OCI-LY7 (cell line): ENCODE measurements around the gene GPNMB. TPM values are rescaled to one million over a fixed set of nuclear protein-coding genes. Genes with fewer than 3 reads are reported as not detected.

Source experiments
- BruUV-seq: library from RNA; stranded (reverse); fragments of 400-500 nt; replicated peaks from 2 replicates; lab custom pipeline; 2021; lab: Mats Ljungman, UMichigan
- CTCF ChIA-PET: fragments of 300-600 bp; sonication (Branson Sonifier 250); formaldehyde crosslinking; loops from one replicate; lab custom pipeline; 2022; ENCODE audit warnings: antibody characterized with exemption; ENCODE audit not compliant: unreplicated experiment; lab: Charles Lee
- POLR2A ChIA-PET: fragments of 300-600 bp; sonication (Branson Sonifier 250); formaldehyde crosslinking; loops from one replicate; lab custom pipeline; 2022; ENCODE audit warnings: antibody characterized with exemption; lab: Charles Lee
- DNase-seq: peaks from one replicate; pipeline ENCODE4 v3.0.0-alpha.2; 2015; ENCODE audit warnings: low spot score
- H2AFZ ChIP-seq: fragments of 200-600 bp; sonication (generic), shearing (Covaris generic); 2 replicates; pipeline ENCODE4 v1.6.1; 2014; ENCODE audit warnings: mild to moderate bottlenecking, antibody characterized with exemption, low read length, moderate library complexity
- H3K27ac ChIP-seq: fragments of 200-600 bp; sonication (generic); 2 replicates; pipeline ENCODE4 v1.5.1; 2014; ENCODE audit warnings: mixed run types, low read depth, mild to moderate bottlenecking, moderate library complexity, low read length, inconsistent platforms; ENCODE audit not compliant: poor library complexity, severe bottlenecking
- H3K36me3 ChIP-seq: fragments of 200-600 bp; sonication (generic); 2 replicates; pipeline ENCODE4 v1.6.1; 2014; ENCODE audit warnings: mild to moderate bottlenecking, antibody characterized with exemption, low read length, moderate library complexity, mixed read lengths; ENCODE audit not compliant: insufficient read depth
- H3K4me1 ChIP-seq: fragments of 200-600 bp; sonication (generic); 2 replicates; pipeline ENCODE4 v1.5.1; 2014; ENCODE audit warnings: mild to moderate bottlenecking, low read length; ENCODE audit not compliant: insufficient read depth, poor library complexity, severe bottlenecking
- H3K4me2 ChIP-seq: fragments of 200-600 bp; sonication (generic); 2 replicates; pipeline ENCODE4 v1.6.1; 2014; ENCODE audit warnings: mild to moderate bottlenecking, low read length
- H3K4me3 ChIP-seq: fragments of 200-600 bp; sonication (generic); 2 replicates; pipeline ENCODE4 v1.5.1; 2014; ENCODE audit warnings: mild to moderate bottlenecking, low read depth, low read length; ENCODE audit not compliant: poor library complexity, severe bottlenecking
- H3K79me2 ChIP-seq: fragments of 200-600 bp; sonication (generic); 2 replicates; pipeline ENCODE4 v1.6.1; 2016; ENCODE audit warnings: low read depth, mild to moderate bottlenecking, low read length, moderate library complexity, mixed read lengths; ENCODE audit not compliant: insufficient read depth
- H3K9me2 ChIP-seq: fragments of 200-600 bp; sonication (generic); 2 replicates; pipeline ENCODE4 v1.6.1; 2016; ENCODE audit warnings: mild to moderate bottlenecking, low read length, mixed read lengths; ENCODE audit not compliant: insufficient read depth
- H3K9me3 ChIP-seq: fragments of 200-600 bp; sonication (generic); 2 replicates; pipeline ENCODE4 v1.6.1; 2014; ENCODE audit warnings: mild to moderate bottlenecking, mixed run types, low read length, mixed read lengths
- H4K20me1 ChIP-seq: fragments of 200-600 bp; sonication (generic); 2 replicates; pipeline ENCODE4 v1.6.1; 2014; ENCODE audit warnings: mild to moderate bottlenecking, antibody characterized with exemption, low read length, moderate library complexity, mixed read lengths; ENCODE audit not compliant: insufficient read depth
- EZH2phosphoT487 ChIP-seq: fragments of 200-600 bp; sonication (generic); IDR thresholded peaks from 2 replicates; pipeline ENCODE4 v1.6.1; 2018; ENCODE audit warnings: low read depth, borderline replicate concordance, mild to moderate bottlenecking, mixed run types, antibody characterized with exemption, low read length, moderate library complexity, mixed read lengths
- intact Hi-C: fragments of 100-400 bp; cut with micrococcal nuclease; formaldehyde crosslinking; loops from one replicate; pipeline ENCODE4 v1.10.0; 2022; ENCODE audit not compliant: unreplicated experiment
- total RNA-seq, 2 experiments: library from RNA; depleted of rRNA in 1 of 2; stranded (reverse); fragments of >200 nt in 1 of 2; shearing (Covaris generic) in 1 of 2; gene quantifications; 2 replicates each; pipeline ENCODE4 v1.2.3, GENCODE V29; 2014 to 2022
- TF ChIP-seq, protein P1 (sequence below): fragments of 200-600 bp; sonication (generic); conservative IDR thresholded peaks from 2 replicates; pipeline ENCODE4 v1.5.1; 2014; ENCODE audit warnings: mild to moderate bottlenecking, antibody characterized with exemption, low read length, moderate library complexity, mixed read lengths

Gene GPNMB
- total RNA-seq, 2 experiments from 2014 or later = 1.4 to 3.5 TPM

DNA sequence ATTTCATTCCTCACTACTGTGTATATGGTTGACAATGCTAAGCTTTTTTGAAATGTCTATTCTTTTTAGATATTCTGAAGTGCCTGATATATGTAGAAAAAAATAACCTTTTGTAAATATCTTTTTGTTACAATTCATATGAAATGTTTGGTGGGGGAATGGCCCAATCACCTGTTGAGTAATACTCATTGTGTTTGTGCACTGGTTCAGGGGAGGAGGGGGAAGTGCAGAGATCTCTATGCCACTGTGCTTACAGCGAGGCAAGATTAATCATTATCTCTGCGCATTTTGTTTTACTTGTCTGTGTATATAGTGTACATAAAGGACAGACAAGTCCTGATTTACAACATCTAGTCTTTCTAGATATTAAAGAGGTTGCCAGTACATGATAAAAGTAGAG lies 39.6 kb upstream of the GPNMB start:
- H3K4me2 ChIP-seq = no peak overlapping the region
- H3K9me3 ChIP-seq = no peaks in the 10 kb centered on the region
- no peak overlapping the region for H3K4me3 ChIP-seq
- CTCF ChIA-PET = no interaction called here
- H2AFZ ChIP-seq = no peak overlapping the region
- H3K36me3 ChIP-seq = peaks cover 34% of the 10 kb centered on the region
- H3K9me2 ChIP-seq = no peaks in the 10 kb centered on the region
- POLR2A ChIA-PET = interaction anchor here (0.7 kb wide), 1 partner anchor 13 kb away, joined by 3 read pairs; no protein-coding TSS in a partner anchor
- H3K79me2 ChIP-seq = no peaks in the 10 kb centered on the region
- no peak for DNase-seq
- H3K27ac ChIP-seq = no peak overlapping the region
- no peak for TF ChIP-seq EZH2phosphoT487
- TF ChIP-seq, protein P1, sequence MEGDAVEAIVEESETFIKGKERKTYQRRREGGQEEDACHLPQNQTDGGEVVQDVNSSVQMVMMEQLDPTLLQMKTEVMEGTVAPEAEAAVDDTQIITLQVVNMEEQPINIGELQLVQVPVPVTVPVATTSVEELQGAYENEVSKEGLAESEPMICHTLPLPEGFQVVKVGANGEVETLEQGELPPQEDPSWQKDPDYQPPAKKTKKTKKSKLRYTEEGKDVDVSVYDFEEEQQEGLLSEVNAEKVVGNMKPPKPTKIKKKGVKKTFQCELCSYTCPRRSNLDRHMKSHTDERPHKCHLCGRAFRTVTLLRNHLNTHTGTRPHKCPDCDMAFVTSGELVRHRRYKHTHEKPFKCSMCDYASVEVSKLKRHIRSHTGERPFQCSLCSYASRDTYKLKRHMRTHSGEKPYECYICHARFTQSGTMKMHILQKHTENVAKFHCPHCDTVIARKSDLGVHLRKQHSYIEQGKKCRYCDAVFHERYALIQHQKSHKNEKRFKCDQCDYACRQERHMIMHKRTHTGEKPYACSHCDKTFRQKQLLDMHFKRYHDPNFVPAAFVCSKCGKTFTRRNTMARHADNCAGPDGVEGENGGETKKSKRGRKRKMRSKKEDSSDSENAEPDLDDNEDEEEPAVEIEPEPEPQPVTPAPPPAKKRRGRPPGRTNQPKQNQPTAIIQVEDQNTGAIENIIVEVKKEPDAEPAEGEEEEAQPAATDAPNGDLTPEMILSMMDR = no peak
- no peaks in the 10 kb centered on the region for H3K4me1 ChIP-seq
- intact Hi-C loops = no loop called here
- H4K20me1 ChIP-seq = no peaks in the 10 kb centered on the region
- no TSS peak for BruUV-seq

DNA sequence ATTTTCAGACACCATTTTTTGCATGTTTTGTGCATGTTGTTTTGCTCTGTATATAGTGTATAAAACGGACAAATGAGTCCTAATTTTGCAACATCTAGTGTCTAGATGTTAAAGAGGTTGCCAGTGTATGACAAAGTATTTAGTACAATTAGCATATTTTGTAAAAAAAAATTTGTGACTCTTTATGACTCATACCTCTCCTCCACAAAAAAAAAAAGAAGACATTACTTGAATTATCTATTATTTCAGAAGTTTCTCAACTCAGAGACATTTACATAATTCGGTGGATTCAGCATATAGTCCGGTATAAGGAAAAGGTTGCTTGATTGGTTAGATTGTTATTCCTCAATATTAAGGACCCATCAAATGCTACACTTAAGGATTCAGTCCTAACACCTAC lies 38.7 kb upstream of the GPNMB start:
- no peak overlapping the region for H3K27ac ChIP-seq
- intact Hi-C loops = no loop called here

DNA sequence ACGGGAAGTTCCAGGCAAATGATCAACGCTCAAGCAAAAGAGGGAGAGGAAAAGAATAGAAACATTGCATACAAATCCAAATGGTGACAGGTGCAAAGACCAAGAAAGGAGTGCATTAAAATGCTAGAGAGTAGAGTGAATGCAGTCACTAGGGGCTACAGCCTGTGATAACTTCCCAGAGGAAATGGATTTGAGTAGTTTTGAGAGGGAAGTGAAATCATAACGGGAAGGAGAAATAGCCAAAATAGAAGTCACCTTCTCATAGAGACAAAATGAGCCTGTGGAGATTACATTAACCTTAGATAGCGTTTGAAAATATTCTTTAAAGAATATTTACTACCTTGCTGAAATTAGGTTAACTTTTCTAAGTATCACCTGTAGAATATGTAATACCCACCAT lies 38.3 kb upstream of the GPNMB start:
- intact Hi-C loops = no loop called here
- POLR2A ChIA-PET = no interaction called here
- no peak overlapping the region for H3K4me3 ChIP-seq
- no peaks in the 10 kb centered on the region for H3K79me2 ChIP-seq
- no peaks in the 10 kb centered on the region for H3K9me3 ChIP-seq
- H3K9me2 ChIP-seq = no peaks in the 10 kb centered on the region
- H3K27ac ChIP-seq = no peak overlapping the region
- H3K4me2 ChIP-seq = no peak overlapping the region
- CTCF ChIA-PET = no interaction called here
- peaks cover 22% of the 10 kb centered on the region for H3K36me3 ChIP-seq
- no TSS peak for BruUV-seq
- H2AFZ ChIP-seq = no peak overlapping the region
- no peaks in the 10 kb centered on the region for H3K4me1 ChIP-seq
- TF ChIP-seq EZH2phosphoT487 = no peak
- TF ChIP-seq, protein P1 = no peak
- no peak for DNase-seq
- H4K20me1 ChIP-seq = no peaks in the 10 kb centered on the region

More for the DNA sequence above, 38.7 kb upstream of the GPNMB start:
- CTCF ChIA-PET = no interaction called here
- H3K36me3 ChIP-seq = peaks cover 26% of the 10 kb centered on the region
- H3K79me2 ChIP-seq = no peaks in the 10 kb centered on the region
- DNase-seq = no peak
- H3K4me1 ChIP-seq = no peaks in the 10 kb centered on the region
- POLR2A ChIA-PET = no interaction called here
- no peaks in the 10 kb centered on the region for H4K20me1 ChIP-seq
- no peak overlapping the region for H3K4me2 ChIP-seq
- no peak for TF ChIP-seq EZH2phosphoT487
- TF ChIP-seq, protein P1 = no peak
- no peak overlapping the region for H3K4me3 ChIP-seq
- BruUV-seq = no TSS peak
- H3K9me3 ChIP-seq = no peaks in the 10 kb centered on the region
- no peak overlapping the region for H2AFZ ChIP-seq
- no peaks in the 10 kb centered on the region for H3K9me2 ChIP-seq
